SK-N-SH (cell line): ENCODE data around the gene RC3H2. TPM values are rescaled to one million over a fixed set of nuclear protein-coding genes. Genes with fewer than 3 reads are reported as not detected.

Source experiments
- CTCF ChIA-PET: fragments of 300-600, 350-600 bp; formaldehyde crosslinking; extraction: SDS; loops from one replicate; lab custom pipeline; 2021; lab: Yijun Ruan, JAX
- POLR2A ChIA-PET: fragments of 350-600 bp; sonication (Branson Sonifier 250); formaldehyde crosslinking; extraction: SDS; loops from one replicate; lab custom pipeline; 2020; ENCODE audit warnings: antibody characterized with exemption, inconsistent platforms; lab: Yijun Ruan, JAX
- DNase-seq: peaks from one replicate; pipeline ENCODE4 v3.0.0; 2012
- H2AFZ ChIP-seq: fragments of 200-600 bp; sonication (generic); 2 replicates; pipeline ENCODE4 v1.8.1; 2016; ENCODE audit warnings: antibody characterized with exemption, mild to moderate bottlenecking, low read depth
- H3F3A ChIP-seq: fragments of 200-600 bp; sonication (generic); replicated peaks from 2 replicates; pipeline ENCODE3; 2016; ENCODE audit warnings: antibody characterized with exemption, mild to moderate bottlenecking; ENCODE audit not compliant: insufficient read depth
- H3K27ac ChIP-seq, 2 experiments: fragments of 200-500 bp in 1 of 2; fragments of 200-600 bp in 1 of 2; sonication (Bioruptor generic) in 1 of 2; sonication (generic), shearing (Covaris generic) in 1 of 2; 2 replicates each; pipeline versions ENCODE4 v1.5.1 to v1.6.1; 2014 to 2016; ENCODE audit warnings: low read depth in 2 of 2, inconsistent platforms in 1 of 2, low read length in 1 of 2, mild to moderate bottlenecking in 1 of 2, mixed read lengths in 1 of 2
- H3K27me3 ChIP-seq: fragments of 200-600 bp; sonication (generic), shearing (Covaris generic); 2 replicates; pipeline ENCODE4 v1.6.1; 2016; ENCODE audit warnings: mixed run types; ENCODE audit not compliant: insufficient read depth
- H3K36me3 ChIP-seq, 2 experiments: fragments of 200-500 bp in 1 of 2; fragments of 200-600 bp in 1 of 2; sonication (Bioruptor generic) in 1 of 2; sonication (generic) in 1 of 2; replicated peaks in 1 of 2; 2 replicates each; pipeline versions ENCODE3 to v1.5.1; 2014 to 2016; ENCODE audit warnings: low read length in 1 of 2, mild to moderate bottlenecking in 1 of 2; ENCODE audit not compliant: insufficient read depth in 2 of 2, control insufficient read depth in 1 of 2
- H3K4me1 ChIP-seq, 2 experiments: fragments of 200-500 bp in 1 of 2; fragments of 200-600 bp in 1 of 2; sonication (Bioruptor generic) in 1 of 2; sonication (generic), shearing (Covaris generic) in 1 of 2; 2 replicates each; pipeline versions ENCODE4 v1.5.1 to v1.6.1; 2014 to 2016; ENCODE audit warnings: low read depth in 1 of 2, low read length in 1 of 2, mixed run types in 1 of 2; ENCODE audit not compliant: insufficient read depth in 2 of 2, control insufficient read depth in 1 of 2
- H3K4me2 ChIP-seq: fragments of 200-600 bp; sonication (generic), shearing (Covaris generic); 2 replicates; pipeline ENCODE4 v1.6.1; 2017; ENCODE audit warnings: mixed run types
- H3K4me3 ChIP-seq, 2 experiments: fragments of 200-500 bp in 1 of 2; fragments of 200-600 bp in 1 of 2; sonication (Bioruptor generic) in 1 of 2; sonication (generic), shearing (Covaris generic) in 1 of 2; 2 replicates each; pipeline versions ENCODE4 v1.5.1 to v1.8.1; 2014 to 2016; ENCODE audit warnings: low read depth in 2 of 2, inconsistent platforms in 1 of 2, low read length in 1 of 2, mild to moderate bottlenecking in 1 of 2, mixed read lengths in 1 of 2, moderate library complexity in 1 of 2
- H3K79me2 ChIP-seq: fragments of 200-600 bp; sonication (generic); 2 replicates; pipeline ENCODE4 v1.8.1; 2017; ENCODE audit warnings: mild to moderate bottlenecking; ENCODE audit not compliant: insufficient read depth
- H3K9ac ChIP-seq: fragments of 200-600 bp; sonication (generic); 2 replicates; pipeline ENCODE4 v1.6.1; 2017; ENCODE audit warnings: mixed run types
- H3K9me2 ChIP-seq: fragments of 200-600 bp; sonication (generic); 2 replicates; pipeline ENCODE4 v1.6.1; 2017; ENCODE audit warnings: mixed run types
- H3K9me3 ChIP-seq: fragments of 200-600 bp; sonication (generic); 2 replicates; pipeline ENCODE4 v1.6.1; 2017; ENCODE audit warnings: mixed run types, mild to moderate bottlenecking, moderate library complexity
- H4K20me1 ChIP-seq: fragments of 200-600 bp; sonication (generic); 2 replicates; pipeline ENCODE4 v1.6.1; 2017; ENCODE audit warnings: mild to moderate bottlenecking, mixed run types; ENCODE audit not compliant: insufficient read depth
- ELF1 ChIP-seq: IDR thresholded peaks from 2 replicates; pipeline ENCODE4 v1.4.0; 2012
- EZH2phosphoT487 ChIP-seq: fragments of 200-600 bp; sonication (generic); IDR thresholded peaks from 2 replicates; pipeline ENCODE4 v1.6.1; 2017; ENCODE audit warnings: low read depth, mixed run types, mild to moderate bottlenecking, antibody characterized with exemption, moderate library complexity, borderline replicate concordance
- FOSL2 ChIP-seq: IDR thresholded peaks from 2 replicates; pipeline ENCODE4 v1.4.0; 2012; ENCODE audit warnings: low read depth, mild to moderate bottlenecking, moderate library complexity, borderline replicate concordance
- GATA2 ChIP-seq: sonication (generic); formaldehyde crosslinking; IDR thresholded peaks from 2 replicates; pipeline ENCODE4 v1.5.0; 2020; ENCODE audit warnings: mild to moderate bottlenecking, missing genetic modification reagents
- IRF3 ChIP-seq: fragments of 150-350 bp; IDR thresholded peaks from 2 replicates; pipeline ENCODE4 v1.6.1; 2016; ENCODE audit warnings: mild to moderate bottlenecking, low read depth, low read length
- PBX3 ChIP-seq: IDR thresholded peaks from 2 replicates; pipeline ENCODE4; 2012
- POLR2AphosphoS5 ChIP-seq: IDR thresholded peaks from 2 replicates; pipeline ENCODE4 v1.6.1; 2012; ENCODE audit warnings: low read depth, low read length
- RCOR1 ChIP-seq: fragments of 150-350 bp; IDR thresholded peaks from 2 replicates; pipeline ENCODE4 v1.6.1; 2017; ENCODE audit warnings: antibody characterized with exemption, low read length
- REST ChIP-seq: IDR thresholded peaks from 2 replicates; pipeline ENCODE4 v1.6.1; 2012; ENCODE audit warnings: mild to moderate bottlenecking, low read depth, low read length, moderate library complexity
- TCF12 ChIP-seq: IDR thresholded peaks from 2 replicates; pipeline ENCODE4 v1.4.0; 2012
- USF2 ChIP-seq: fragments of 150-350 bp; IDR thresholded peaks from 2 replicates; pipeline ENCODE4 v1.6.1; 2017; ENCODE audit warnings: antibody characterized with exemption, low read length, low read depth, borderline replicate concordance
- WGBS: methylation state at CpG from one replicate; pipeline ENCODE4 v1.1.6; 2017; ENCODE audit warnings: low lambda C conversion rate; 5-methylcytosine and 5-hydroxymethylcytosine counted together
- polyA plus RNA-seq, 3 experiments: library from polyadenylated mRNA; depleted of rRNA; stranded (reverse); fragments of >200 nt; gene quantifications; 2 replicates each; pipeline ENCODE4 v1.2.3, GENCODE V29; 2012

RC3H2 gene
- polyA plus RNA-seq, 1 of the 3 experiments (the other 2 are of a cell fraction), result 12.4 TPM

GRCh38 chr9:122819791-122820489 is 85.2 kb downstream of the RC3H2 start:
- Histone ChIP-seq H4K20me1 (peaks cover 21% of the 10 kb centered on the region), H3K9ac (no peak overlapping the region), H3K4me3 (no peak overlapping the region), H2AFZ (no peak overlapping the region), H3K9me2 (no peaks in the 10 kb centered on the region), H3K4me2 (peak overlapping the region; percentile 3; the same call in 1 of the 2 replicates), H3F3A (peaks cover 29% of the 10 kb centered on the region), H3K36me3 (peaks cover 44 to 58% of the 10 kb centered on the region in 2 experiments), H3K9me3 (no peaks in the 10 kb centered on the region), H3K27ac (peak overlapping the region in 1 of 2 experiments; percentile 67; a peak in 2 of 4 replicates), H3K79me2 (peaks cover 51% of the 10 kb centered on the region), H3K4me1 (peaks cover 3 to 22% of the 10 kb centered on the region in 2 experiments; a peak in 3 of 4 replicates), H3K27me3 (no peaks in the 10 kb centered on the region)
- POLR2A ChIA-PET, result interaction anchor here (0.7 kb wide), 1 partner anchor 8 kb away, joined by 3 read pairs; the partner anchor contains the start of gene PDCL
- DNase-seq, result no peak
- WGBS, result 77% methylated on average over 9 of the region's 9 CpGs
- CTCF ChIA-PET, result interaction anchor here (1.3 to 4.2 kb wide), 3 partner anchors 9 to 321 kb away, joined by 6 to 25 read pairs (median 8); no protein-coding TSS in a partner anchor
- TF ChIP-seq TCF12 (peak; percentile 15; the same call in 1 of the 2 replicates), RCOR1 (no peak), FOSL2 (no peak), ELF1 (no peak), USF2 (no peak), EZH2phosphoT487 (no peak), PBX3 (no peak), IRF3 (no peak)

GRCh38 chr9:122819326-122819725 is 85.8 kb downstream of the RC3H2 start:
- peak overlapping the region; percentile 3; the same call in 1 of the 2 replicates for H3K4me2 ChIP-seq
- H3K79me2 ChIP-seq, result peaks cover 44% of the 10 kb centered on the region
- POLR2A ChIA-PET, result no interaction called here
- peak overlapping the region in 1 of 2 experiments; percentile 67; a peak in 2 of 4 replicates for H3K27ac ChIP-seq
- H3K36me3 ChIP-seq, result peaks cover 43 to 54% of the 10 kb centered on the region in 2 experiments
- no peak overlapping the region for H2AFZ ChIP-seq
- no peak for DNase-seq
- no peaks in the 10 kb centered on the region for H3K9me2 ChIP-seq
- peaks cover 29% of the 10 kb centered on the region for H3F3A ChIP-seq
- H4K20me1 ChIP-seq, result peaks cover 21% of the 10 kb centered on the region
- no peaks in the 10 kb centered on the region for H3K27me3 ChIP-seq
- H3K4me1 ChIP-seq, result peaks cover 3 to 22% of the 10 kb centered on the region in 2 experiments; a peak in 3 of 4 replicates
- H3K9me3 ChIP-seq, result no peaks in the 10 kb centered on the region
- no peak overlapping the region for H3K9ac ChIP-seq
- no peak overlapping the region for H3K4me3 ChIP-seq
- 56% methylated on average over 3 of the region's 3 CpGs for WGBS
- TF ChIP-seq REST (no peak), RCOR1 (no peak), GATA2 (no peak), IRF3 (no peak), POLR2AphosphoS5 (no peak)
- TF ChIP-seq, all 33 proteins: peak for 0
- CTCF ChIA-PET, result interaction anchor here (1.3 to 4.2 kb wide), 3 partner anchors 9 to 321 kb away, joined by 6 to 25 read pairs (median 8); no protein-coding TSS in a partner anchor
